ENCODE measurements around the gene NEU2. TPM values are rescaled to one million over a fixed set of nuclear protein-coding genes. Genes with fewer than 3 reads are reported as not detected.

The NEU2 gene
- total and polyA plus RNA-seq, 4 donors, result not detected

- H3K9ac ChIP-seq (ENCODE audit: low read depth in 1 of 2, low read length in 2 of 2), result no peak overlapping the region
- WGBS, result 51% methylated on average over 2 of the region's 2 CpGs
- no peak overlapping the region for H3K4me3 ChIP-seq (ENCODE audit: low read depth in 1 of 3, low read length in 3 of 3)
- H3K9me3 ChIP-seq (ENCODE audit: control insufficient read depth in 4 of 4, low read length in 3 of 4), result no peaks in the 10 kb centered on the region
- peaks cover 0 to 3% (median 0%) of the 10 kb centered on the region in 4 donors for H3K4me1 ChIP-seq (ENCODE audit: control insufficient read depth in 4 of 4, insufficient read depth in 4 of 4, low read length in 3 of 4)
- H3K36me3 ChIP-seq (ENCODE audit: control insufficient read depth in 4 of 4, insufficient read depth in 3 of 4, low read depth in 1 of 4, low read length in 3 of 4), result no peaks in the 10 kb centered on the region
- TF ChIP-seq TAF1 (conservative IDR thresholded peaks at IDR 0.05) (no peak), NR2F2 (IDR thresholded peaks at IDR 0.05) (no peak)
- H3K27ac ChIP-seq (ENCODE audit: low read depth in 1 of 2, low read length in 2 of 2), result peak overlapping the region; percentile 16 to 47
- peak; percentile 33 for DNase-seq (ENCODE audit: low spot score)
- no peaks in the 10 kb centered on the region for H3K27me3 ChIP-seq (ENCODE audit: control insufficient read depth in 4 of 4, insufficient read depth in 4 of 4, low read length in 3 of 4)
Measured at GRCh38 chr2:233075966-233076339, 43.5 kb downstream of the NEU2 start.

- Histone ChIP-seq H3K4me3 (ENCODE audit: low read depth in 1 of 3, low read length in 3 of 3) (no peak overlapping the region), H3K27me3 (ENCODE audit: control insufficient read depth in 4 of 4, insufficient read depth in 4 of 4, low read length in 3 of 4) (no peaks in the 10 kb centered on the region), H3K27ac (ENCODE audit: low read depth in 1 of 2, low read length in 2 of 2) (no peak overlapping the region), H3K4me1 (ENCODE audit: control insufficient read depth in 4 of 4, insufficient read depth in 4 of 4, low read length in 3 of 4) (peaks cover 0 to 5% (median 0%) of the 10 kb centered on the region in 4 donors), H3K36me3 (ENCODE audit: control insufficient read depth in 4 of 4, insufficient read depth in 3 of 4, low read depth in 1 of 4, low read length in 3 of 4) (no peaks in the 10 kb centered on the region), H3K9me3 (ENCODE audit: control insufficient read depth in 4 of 4, low read length in 3 of 4) (no peaks in the 10 kb centered on the region), H3K9ac (ENCODE audit: low read depth in 1 of 2, low read length in 2 of 2) (no peak overlapping the region)
- no peak for DNase-seq (ENCODE audit: low spot score)
- 71% methylated on average over 3 of the region's 3 CpGs for WGBS
- TF ChIP-seq FOXA2 (IDR thresholded peaks at IDR 0.05) (no peak), FOXA1 (IDR thresholded peaks at IDR 0.05) (no peak), EGR1 (IDR thresholded peaks at IDR 0.05; ENCODE audit: low read depth in 2 of 2) (no peak), HNF4A (conservative IDR thresholded peaks at IDR 0.05) (no peak), MAX (IDR thresholded peaks at IDR 0.05) (no peak)
Measured at GRCh38 chr2:233076749-233077148, 44.3 kb downstream of the NEU2 start.

GRCh38 chr2:233079473-233079877, 47.0 kb downstream of the NEU2 start:
- peak overlapping the region; percentile 9 to 23 for H3K27ac ChIP-seq (ENCODE audit: low read depth in 1 of 2, low read length in 2 of 2)

More at GRCh38 chr2:233079473-233079877, 47.0 kb downstream of the NEU2 start:
- Histone ChIP-seq H3K4me3 (ENCODE audit: low read depth in 1 of 3, low read length in 3 of 3) (no peak overlapping the region), H3K4me1 (ENCODE audit: control insufficient read depth in 4 of 4, insufficient read depth in 4 of 4, low read length in 3 of 4) (peaks cover 0 to 9% (median 2%) of the 10 kb centered on the region in 4 donors), H3K9ac (ENCODE audit: low read depth in 1 of 2, low read length in 2 of 2) (no peak overlapping the region), H3K27me3 (ENCODE audit: control insufficient read depth in 4 of 4, insufficient read depth in 4 of 4, low read length in 3 of 4) (no peaks in the 10 kb centered on the region), H3K36me3 (ENCODE audit: control insufficient read depth in 4 of 4, insufficient read depth in 3 of 4, low read depth in 1 of 4, low read length in 3 of 4) (no peaks in the 10 kb centered on the region), H3K9me3 (ENCODE audit: control insufficient read depth in 4 of 4, low read length in 3 of 4) (no peaks in the 10 kb centered on the region)
- 70% methylated on average over 10 of the region's 10 CpGs for WGBS
- no peak for TF ChIP-seq JUND (IDR thresholded peaks at IDR 0.05)
- TF ChIP-seq TAF1 (conservative IDR thresholded peaks at IDR 0.05), result no peak
- TF ChIP-seq FOXA1 (IDR thresholded peaks at IDR 0.05), result no peak
- TF ChIP-seq YY1 (IDR thresholded peaks at IDR 0.05), result no peak
- TF ChIP-seq RAD21 (IDR thresholded peaks at IDR 0.05), result no peak
- TF ChIP-seq RXRA (IDR thresholded peaks at IDR 0.05), result no peak
- no peak for TF ChIP-seq SP1 (IDR thresholded peaks at IDR 0.05)
- TF ChIP-seq HNF4A (conservative IDR thresholded peaks at IDR 0.05), result no peak
- TF ChIP-seq GABPA (IDR thresholded peaks at IDR 0.05 in 1 of 2, conservative IDR thresholded peaks at IDR 0.05 in 1 of 2), result no peak
- TF ChIP-seq EGR1 (IDR thresholded peaks at IDR 0.05; ENCODE audit: low read depth in 2 of 2), result no peak
- TF ChIP-seq, protein P1, sequence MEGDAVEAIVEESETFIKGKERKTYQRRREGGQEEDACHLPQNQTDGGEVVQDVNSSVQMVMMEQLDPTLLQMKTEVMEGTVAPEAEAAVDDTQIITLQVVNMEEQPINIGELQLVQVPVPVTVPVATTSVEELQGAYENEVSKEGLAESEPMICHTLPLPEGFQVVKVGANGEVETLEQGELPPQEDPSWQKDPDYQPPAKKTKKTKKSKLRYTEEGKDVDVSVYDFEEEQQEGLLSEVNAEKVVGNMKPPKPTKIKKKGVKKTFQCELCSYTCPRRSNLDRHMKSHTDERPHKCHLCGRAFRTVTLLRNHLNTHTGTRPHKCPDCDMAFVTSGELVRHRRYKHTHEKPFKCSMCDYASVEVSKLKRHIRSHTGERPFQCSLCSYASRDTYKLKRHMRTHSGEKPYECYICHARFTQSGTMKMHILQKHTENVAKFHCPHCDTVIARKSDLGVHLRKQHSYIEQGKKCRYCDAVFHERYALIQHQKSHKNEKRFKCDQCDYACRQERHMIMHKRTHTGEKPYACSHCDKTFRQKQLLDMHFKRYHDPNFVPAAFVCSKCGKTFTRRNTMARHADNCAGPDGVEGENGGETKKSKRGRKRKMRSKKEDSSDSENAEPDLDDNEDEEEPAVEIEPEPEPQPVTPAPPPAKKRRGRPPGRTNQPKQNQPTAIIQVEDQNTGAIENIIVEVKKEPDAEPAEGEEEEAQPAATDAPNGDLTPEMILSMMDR (IDR thresholded peaks at IDR 0.05; ENCODE audit: low read depth, low read length, missing input control), result no peak
- no peak for TF ChIP-seq REST (IDR thresholded peaks at IDR 0.05)
- TF ChIP-seq, protein P2, sequence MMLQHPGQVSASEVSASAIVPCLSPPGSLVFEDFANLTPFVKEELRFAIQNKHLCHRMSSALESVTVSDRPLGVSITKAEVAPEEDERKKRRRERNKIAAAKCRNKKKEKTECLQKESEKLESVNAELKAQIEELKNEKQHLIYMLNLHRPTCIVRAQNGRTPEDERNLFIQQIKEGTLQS (IDR thresholded peaks at IDR 0.05), result no peak
- peak; percentile 32 for DNase-seq (ENCODE audit: low spot score)
